Measurements from ENCODE around the gene WDR64.
"Not testable (repeated sequence)": the region's sequence is repeated elsewhere in the genome, so short reads cannot be mapped to it uniquely, and the experiment has no call there.

Gene WDR64

DNA sequence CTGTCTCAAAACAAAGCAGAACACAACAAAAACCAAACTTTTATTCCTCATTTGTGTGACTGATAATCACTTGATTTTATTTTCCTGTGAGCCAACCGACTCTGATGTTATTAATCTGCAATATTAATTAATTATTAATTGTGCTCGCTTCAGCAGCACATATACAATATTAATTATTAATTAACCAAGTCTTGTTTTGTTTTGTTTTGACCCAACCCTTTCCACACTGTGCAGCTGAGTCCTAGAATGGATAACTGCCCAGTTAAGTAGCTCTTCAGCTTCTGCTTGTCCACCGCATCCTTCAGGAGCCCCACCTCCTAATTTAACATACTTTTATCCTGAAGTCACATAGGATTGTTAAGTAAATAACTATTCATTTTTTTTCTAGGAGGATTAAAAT lies 148.6 kb downstream of the WDR64 start:
- no peak for DNase-seq (ENCODE audit: low read depth)

DNA sequence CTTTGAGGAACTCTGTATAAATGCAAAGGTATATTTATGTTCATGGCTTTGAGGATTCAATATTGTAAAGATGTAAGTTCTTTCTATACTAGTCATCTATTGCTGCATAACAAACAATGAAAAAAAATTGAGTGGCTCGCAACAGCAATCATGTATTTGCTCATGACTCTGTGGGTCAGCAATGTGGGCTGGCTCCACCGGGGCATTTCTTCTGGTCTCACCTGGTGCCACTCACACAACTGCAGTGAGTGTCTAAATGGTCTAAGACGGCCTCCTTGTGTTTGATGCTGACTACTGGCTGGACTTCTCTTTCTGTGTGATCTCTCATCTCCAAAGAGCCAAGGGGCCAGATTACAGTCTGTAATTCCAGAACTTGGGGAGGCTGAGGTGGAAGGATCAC lies 150.8 kb downstream of the WDR64 start:
- no peak for DNase-seq (ENCODE audit: low read depth)

DNA sequence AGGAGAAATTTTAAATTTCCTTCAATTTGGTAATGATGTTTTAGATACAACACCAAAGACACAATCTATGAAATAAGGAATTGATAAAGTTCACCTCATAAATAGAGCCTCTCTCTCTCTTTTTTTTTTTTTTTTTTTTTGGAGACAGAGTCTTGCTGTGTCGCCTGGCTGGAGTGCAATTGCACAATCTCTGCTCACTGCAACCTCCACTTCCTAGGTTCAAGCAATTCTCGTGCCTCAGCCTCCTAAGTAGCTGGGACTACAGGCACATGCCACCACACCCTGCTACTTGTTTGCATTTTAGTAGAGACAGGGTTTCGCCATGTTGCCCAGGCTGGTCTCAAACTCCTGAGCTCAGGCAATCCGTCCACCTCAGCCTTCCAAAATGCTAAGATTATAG lies 152.6 kb downstream of the WDR64 start:
- DNase-seq (ENCODE audit: low read depth), result not testable (repeated sequence)

DNA sequence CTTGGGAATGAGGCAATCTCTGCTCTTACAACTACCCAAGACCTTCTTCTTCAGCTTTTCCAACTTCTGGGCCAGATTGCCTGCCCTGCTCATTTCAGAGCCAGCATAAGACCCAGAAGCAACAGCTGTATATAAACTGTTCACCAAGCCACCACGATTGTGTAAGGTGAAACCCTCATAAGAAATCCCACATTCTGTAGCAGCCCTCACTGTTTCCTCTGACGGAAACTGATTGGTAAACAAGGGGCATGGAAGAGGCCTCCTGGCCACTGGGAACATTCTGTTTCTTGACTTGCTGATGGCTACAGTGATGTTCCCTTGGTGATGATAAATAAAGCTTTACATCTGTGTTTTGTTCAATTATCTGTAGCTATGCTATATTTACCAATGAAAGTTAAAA lies 156.2 kb downstream of the WDR64 start:
- peak; percentile 95 for DNase-seq (ENCODE audit: low read depth)

DNA sequence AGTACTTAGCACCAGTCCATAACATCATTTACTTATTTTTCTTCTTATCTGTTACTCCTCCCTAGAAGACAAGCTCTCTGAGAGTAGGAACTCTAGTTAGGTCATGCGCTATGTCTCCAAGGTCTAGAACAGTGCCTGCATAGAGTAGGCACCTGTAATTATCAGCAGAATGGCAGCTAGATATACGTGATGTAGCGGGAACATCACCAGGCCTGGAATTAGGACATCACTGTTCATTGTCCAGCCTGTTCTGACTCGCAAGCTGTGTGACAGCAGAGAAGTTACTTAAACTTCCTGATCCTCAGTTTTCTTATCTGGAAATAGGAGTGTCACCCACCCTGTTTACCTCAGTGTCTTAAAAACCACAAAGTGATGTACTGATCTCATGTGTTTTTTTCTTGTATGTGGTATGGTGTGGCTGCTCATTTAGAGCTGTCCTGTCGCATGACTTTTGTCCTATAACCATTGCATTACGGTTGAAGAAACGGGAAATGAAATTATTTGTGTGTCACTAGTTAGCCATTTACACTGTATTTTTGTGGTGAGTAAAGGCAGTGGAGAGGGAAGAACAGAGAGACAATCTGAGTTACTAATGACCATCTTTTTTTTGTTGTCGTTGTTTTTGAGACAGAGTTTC lies 158.8 kb downstream of the WDR64 start:
- no peak for DNase-seq (ENCODE audit: low read depth)

DNA sequence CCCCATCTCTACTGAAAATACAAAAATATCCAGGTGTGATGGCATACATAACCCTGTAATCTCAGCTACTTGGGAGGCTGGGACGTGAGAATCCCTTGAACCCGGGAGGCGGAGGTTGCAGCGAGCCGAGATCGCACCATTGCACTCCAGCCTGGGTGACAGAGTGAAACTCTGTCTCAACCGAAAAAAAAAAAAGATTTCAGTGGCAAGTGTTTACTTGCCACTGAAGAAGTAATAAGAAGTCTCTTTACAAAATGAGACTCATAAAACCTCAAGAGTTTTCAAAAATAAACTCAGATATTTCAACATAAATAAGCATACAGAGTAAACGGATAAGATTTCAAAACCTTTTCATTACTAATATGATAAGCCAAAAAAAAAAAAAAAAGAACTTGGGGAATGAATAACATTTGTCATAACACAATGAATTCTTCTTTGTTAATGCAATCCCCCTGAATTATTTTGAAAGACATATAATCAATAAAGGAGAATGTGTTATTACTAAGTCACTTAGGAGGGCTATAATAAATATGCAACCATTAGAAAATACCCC lies 161.8 kb downstream of the WDR64 start:
- peak; percentile 72 for DNase-seq (ENCODE audit: low read depth)

DNA sequence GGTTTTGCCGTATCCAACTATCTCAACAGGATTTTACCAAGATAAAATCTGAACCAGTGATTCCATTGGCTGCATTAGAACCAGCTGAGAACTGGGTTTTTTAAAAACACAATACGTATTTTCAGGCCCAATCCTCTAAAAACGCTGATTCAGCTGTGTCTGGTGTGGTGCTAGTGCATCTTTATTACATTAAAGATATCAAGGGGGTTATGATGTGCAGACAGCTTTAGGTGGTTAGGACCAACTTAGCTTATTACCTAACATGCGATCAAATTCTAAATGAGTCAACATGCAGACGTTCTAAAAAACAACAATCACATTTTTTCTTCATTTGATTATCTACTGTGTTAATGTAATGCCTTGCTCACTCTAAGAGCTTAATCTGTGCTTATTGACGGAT lies 163.9 kb downstream of the WDR64 start:
- no peak for DNase-seq (ENCODE audit: low read depth)

DNA sequence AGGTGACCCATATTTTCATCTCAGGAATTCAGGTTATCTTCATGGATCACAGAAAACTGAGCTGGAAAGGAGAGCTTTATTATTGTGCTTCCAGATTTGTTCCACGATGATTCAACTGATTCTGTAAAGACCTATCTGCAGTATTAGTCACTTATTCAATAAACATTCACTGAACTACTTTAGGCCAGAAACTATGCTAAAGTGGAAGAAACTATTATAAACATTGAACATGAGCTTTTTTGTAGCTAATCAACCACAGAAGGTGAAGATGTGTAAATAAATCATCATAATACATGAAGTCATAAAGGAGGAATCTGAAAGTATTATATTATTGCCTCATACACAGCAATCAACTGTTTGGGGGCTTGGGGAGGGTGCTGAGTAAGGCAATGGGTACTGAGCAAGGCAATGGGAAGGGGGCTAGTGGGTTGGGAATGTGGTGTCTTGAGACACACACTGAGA lies 165.3 kb downstream of the WDR64 start:
- DNase-seq (ENCODE audit: low read depth), result peak; percentile 89

DNA sequence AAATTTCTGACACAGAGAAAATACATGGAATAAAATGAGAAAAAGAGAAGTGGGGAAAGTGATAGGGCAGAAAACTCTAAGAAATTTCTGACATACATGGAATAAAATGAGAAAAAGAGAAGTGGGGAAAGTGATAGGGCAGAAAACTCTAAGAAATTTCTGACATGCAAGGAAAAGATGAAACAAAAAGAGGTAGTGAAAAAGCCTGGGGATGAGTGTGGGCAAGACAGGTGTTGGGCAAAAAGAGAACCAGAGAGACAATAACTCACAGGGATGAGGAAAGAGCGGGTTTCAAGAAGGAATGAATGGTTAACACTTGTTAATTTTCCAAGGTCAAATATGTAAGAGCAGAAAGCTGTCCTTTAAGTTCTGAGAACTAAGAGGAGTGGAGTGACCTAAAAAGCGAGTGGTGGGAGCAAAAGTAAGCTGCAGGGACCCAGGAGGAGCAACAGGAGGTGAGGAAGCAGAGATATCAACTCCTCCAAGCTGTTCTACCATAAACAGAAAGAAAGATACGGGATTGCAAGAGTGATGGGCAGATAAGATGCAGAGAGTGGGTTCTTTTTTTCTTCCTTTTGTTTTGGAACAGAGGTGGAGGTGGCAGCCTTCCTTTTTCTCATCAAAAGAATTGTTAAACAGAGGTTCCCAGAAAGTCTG lies 166.0 kb downstream of the WDR64 start:
- DNase-seq (ENCODE audit: low read depth), result no peak

DNA sequence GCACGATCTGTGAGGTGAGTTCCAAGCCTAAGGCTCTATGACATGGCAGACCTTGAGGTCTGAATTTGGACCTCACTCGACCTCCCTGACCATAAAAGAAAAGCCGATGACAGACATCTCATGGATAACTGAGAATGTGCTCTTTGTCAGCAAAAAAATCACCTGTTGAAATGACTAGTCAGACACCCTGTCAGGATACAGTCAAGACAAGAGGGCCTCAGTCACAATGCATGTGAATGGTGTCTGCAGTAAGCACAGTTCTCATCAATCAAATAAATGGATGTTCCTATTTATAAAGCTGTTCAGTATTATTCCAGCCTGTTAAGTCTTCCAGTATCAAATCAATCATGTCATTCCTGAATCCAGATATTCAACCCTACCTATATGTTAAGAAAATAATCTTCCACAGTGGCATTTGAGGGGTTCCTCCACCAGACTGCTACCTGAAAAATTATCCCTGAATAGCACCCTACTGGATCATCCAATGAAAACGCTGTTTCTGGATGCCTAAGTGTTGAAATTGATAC lies 167.3 kb downstream of the WDR64 start:
- no peak for DNase-seq (ENCODE audit: low read depth)

DNA sequence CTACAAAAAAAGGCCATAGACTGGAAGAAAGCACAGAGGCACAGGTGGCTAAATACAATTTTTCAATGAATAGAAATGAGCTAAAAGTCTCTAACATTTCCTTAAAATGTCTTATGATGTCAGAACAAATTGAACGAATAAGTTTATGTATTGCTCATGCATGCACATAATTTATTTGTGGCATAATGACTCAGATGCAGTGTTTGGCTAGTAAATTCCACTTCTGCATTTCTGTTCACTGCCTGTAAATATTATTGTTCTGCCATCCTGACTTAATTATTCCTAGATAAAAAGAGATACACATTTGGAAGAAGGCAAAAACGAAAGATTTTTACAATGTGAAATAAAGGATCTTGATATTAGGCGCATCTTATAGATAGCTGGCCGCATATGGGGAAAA lies 169.3 kb downstream of the WDR64 start:
- DNase-seq (ENCODE audit: low read depth), result peak; percentile 88

DNA sequence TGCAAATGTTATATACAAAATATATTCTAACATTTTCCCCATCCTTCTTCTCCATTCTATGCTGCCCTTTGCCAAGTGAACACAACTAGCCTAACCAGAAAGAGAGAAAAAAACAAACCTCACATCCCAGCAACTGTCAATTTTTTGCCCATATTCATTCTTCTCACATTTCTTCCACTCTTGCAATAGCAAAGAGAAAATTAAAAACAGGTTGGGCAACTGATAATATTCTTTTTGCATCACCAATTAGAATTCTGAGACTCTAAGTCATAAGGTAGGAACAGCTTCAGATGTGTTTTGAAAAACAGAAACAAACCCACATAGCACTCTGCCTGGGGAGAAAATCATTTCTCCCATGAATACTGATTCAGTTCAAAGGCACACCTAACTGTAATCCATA lies 170.8 kb downstream of the WDR64 start:
- peak; percentile 80 for DNase-seq (ENCODE audit: low read depth)

DNA sequence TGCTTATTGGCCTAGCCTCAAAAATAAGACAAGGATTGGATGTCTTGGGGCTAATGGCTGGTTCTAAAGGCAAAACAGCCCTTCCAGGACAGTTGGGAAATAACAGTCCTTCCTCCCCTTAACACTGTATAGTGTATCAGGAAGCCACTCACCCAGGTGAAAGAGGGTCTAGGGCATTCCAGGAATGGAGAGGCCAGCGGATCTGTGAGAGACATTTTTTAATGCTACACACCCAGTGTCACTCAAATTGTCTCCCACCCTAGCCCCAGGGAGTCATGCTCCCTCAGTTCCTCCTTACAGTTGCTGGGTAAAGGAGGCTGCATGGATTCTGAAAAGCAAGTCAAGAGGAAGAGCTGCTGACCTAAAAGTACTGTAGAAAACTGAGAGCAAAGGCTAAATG lies 171.8 kb downstream of the WDR64 start:
- no peak for DNase-seq (ENCODE audit: low read depth)

DNA sequence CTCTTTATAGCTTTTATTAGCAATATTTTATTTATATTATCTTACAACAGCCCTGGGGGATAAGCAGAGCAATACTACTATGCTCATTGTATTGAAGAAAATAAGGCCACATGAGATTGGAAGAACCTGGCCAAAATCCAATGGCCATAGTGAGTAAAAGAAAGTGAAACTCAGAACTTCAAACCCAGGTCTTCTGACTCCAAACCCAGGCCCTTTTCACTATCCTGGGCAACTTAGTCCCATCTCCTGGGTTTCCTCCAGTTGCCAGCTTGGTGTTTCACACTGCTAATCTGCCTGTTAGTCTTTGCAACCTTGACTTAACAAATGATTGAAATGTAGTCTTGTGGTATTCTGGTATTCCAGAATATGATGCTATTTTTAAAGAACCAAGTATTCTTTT lies 173.5 kb downstream of the WDR64 start:
- peak; percentile 29 for DNase-seq (ENCODE audit: low read depth)

DNA sequence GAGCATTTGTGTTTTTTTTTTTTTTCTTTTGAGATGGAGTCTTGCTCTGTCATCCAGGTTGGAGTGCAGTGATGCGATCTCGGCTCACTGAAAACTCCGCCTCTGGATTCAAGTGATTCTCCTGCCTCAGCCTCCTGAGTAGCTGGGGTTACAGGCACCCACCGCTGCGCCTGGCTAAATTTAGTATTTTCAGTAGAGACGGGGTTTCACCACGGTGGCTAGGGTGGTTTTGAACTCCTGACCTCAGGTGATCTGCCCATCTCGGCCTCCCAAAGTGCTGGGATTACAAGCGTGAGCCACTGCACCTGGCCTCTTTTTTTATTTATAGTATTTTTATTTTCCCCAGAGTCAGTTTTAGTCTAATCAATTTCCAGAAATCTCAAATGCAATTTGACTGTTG lies 174.5 kb downstream of the WDR64 start:
- not testable (repeated sequence) for DNase-seq (ENCODE audit: low read depth)

DNA sequence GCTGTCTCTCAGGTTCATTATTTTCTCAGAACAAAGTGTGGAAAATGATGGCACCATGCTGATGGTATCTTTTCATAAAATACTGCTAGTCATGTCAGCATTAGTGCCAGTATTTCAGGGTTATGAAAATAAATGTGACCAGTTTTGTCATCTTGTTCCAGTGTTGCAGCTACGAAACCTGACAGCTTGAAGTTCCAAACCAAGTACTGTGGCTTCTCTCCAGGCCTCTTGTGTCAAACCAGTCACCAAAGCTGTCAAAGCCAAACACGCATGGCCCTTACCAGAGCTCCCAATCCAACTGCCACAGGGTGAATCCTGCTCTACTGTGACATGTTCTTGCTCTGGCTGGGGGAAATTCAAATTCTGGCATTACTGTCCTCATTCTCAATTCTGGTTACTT lies 175.2 kb downstream of the WDR64 start:
- DNase-seq (ENCODE audit: low read depth), result no peak

DNA sequence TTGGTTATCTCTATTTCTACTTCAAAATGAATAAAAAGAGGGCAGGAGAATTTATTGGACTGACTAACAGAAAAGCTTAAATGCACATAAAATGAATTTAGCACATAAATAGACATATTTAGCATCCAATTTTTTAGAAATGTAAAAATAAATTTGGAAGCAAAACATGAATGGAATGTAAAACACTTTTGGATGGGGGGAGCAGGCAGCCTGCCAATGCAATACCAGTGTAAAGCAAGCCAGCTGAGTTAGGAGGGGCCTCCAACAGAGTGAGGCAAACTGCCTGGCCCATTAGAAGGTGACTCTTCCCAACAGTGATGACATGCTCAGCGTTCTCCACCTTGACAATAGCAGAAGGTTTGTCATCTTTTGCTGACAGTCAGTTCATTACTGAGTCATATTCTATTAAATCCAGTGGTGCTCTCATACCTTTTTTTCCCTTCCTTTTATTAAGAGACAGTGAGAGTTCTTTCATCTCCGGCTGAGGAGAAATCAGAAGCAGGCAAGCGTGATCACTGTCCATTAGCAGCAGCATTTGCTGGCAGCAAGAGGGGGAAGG lies 176.5 kb downstream of the WDR64 start:
- DNase-seq (ENCODE audit: low read depth), result peak; percentile 52

DNA sequence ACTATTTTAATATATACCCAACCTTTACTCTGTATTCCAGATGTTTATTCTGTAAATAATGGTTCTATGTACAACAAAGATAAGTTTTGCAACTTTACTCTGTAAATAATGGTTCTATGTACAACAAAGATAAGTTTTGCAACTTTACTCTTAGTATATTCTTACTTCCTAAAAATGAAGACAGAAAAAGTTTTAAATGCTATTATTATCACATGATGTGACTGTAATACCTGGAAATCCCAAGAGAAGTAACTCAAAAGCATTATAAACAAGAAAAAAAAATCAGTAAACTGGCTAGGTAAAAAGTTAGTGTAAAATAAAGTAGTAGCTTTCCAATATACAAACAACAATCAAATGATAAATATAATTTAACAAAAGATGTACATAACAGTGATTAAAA lies 177.4 kb downstream of the WDR64 start:
- no peak for DNase-seq (ENCODE audit: low read depth)

DNA sequence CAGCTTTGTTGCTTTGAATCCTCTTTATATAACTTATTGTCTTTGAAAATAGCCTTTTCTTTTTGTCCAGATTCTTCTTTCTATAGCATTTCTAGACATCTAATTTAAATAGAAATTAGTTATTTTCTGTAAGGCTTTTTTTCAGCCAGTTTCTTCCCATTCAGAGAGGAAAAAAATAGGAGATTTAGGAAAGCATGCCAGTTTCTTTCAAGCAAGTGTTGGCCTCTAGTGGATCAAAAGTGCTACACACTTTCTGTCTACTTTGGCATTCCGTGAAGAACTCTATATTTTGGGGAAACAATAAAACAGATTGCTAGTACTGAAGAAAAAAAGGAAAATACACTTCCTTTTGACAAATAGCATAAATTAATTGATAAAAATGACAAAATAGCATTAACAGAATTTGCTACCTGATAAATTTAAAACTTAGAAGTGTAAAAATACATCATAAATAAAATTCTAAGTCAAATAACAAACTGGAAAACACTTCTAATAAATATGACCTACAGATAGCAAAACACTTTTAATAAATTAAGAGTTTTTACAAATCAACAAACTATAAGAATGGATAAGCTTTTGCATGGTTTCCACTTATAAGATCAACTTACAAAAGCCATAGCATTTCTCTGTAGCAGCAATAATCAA lies 182.8 kb downstream of the WDR64 start:
- DNase-seq (ENCODE audit: low read depth), result peak; percentile 69

DNA sequence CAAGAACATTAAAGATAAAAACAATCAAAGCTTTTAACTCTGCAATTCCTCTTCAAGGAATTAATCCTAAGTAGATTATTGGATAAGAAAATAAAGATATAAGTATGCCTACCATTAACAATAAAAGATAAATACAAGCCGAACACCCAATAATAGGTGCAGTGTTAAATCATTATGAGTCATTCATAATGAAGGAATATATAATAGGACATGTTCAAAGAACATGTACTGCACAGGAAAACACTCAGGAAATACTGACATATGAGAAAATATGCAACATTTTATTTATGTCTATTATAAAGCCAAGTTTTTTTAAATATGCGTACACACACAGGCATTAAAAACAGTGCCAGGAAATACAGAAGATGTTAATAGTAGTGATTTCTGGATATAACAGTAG lies 184.9 kb downstream of the WDR64 start:
- no peak for DNase-seq (ENCODE audit: low read depth)

DNA sequence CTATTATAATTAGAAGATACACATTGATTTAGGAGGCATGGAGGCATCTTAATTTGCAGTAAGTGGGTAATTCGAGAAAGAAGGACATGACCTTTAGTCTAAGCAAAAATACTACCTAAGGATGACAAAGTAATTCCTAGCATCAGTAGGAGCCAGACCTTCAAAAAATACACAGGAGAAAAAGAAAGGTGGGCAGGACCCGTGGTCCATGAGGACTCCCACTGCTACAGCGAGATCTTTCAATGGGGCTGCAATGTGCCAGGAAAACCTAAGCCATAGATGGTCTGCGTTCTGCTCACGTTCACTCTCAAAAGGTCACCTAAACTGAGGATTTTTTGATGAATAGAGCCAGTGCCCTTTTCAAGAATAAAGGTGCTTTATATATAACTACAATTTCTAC lies 185.3 kb downstream of the WDR64 start:
- no peak for DNase-seq (ENCODE audit: low read depth)

DNA sequence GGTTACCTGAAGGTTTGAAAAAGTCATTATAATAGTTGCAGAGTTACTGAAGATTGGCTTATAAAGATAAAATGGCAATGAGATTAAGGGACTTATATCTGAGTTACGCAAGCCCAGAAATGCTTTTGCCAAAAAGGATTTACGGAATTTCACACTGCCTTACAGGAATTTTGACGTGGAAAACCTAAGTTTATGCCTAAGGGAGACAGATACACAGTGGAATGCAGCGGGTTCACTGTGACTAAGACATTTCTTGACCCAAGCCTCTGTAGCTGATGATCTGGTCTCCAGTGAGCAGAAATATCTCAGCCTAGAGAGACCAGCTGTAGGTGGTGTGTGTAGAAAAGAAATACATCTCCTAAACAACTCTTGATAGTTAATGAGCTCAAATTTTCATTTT lies 185.8 kb downstream of the WDR64 start:
- DNase-seq (ENCODE audit: low read depth), result peak; percentile 88

DNA sequence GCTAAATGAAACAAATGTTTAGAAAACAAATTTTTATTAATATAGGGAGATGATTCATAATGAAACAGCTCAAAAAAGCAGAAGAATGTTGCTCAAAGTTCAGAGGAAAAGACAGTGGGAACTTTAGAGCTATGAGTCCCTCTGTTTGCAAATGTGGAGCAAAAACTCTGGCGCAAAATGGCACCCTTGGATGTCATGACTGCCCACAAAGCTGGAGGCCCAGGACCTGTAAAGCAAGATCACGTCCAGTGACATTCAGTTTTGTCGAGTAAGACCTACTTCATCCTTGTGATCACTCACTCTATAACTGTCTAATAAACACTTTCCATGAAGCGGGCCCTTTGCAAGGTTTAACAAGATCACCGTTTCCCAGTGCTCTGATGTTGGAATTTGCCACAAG lies 186.8 kb downstream of the WDR64 start:
- DNase-seq (ENCODE audit: low read depth), result peak; percentile 42
